GM12801 (cell line): ENCODE data around the gene ACBD6.

Experiments
- CTCF ChIP-seq: IDR thresholded peaks from one replicate; pipeline ENCODE4 v1.5.1; 2011; ENCODE audit warnings: control low read depth; ENCODE audit not compliant: insufficient read length; ENCODE audit errors: extremely low read depth

ACBD6 gene

GRCh38 chr1:180385144-180385543, 117.2 kb downstream of the ACBD6 start:
- no peak for TF ChIP-seq CTCF

DNA sequence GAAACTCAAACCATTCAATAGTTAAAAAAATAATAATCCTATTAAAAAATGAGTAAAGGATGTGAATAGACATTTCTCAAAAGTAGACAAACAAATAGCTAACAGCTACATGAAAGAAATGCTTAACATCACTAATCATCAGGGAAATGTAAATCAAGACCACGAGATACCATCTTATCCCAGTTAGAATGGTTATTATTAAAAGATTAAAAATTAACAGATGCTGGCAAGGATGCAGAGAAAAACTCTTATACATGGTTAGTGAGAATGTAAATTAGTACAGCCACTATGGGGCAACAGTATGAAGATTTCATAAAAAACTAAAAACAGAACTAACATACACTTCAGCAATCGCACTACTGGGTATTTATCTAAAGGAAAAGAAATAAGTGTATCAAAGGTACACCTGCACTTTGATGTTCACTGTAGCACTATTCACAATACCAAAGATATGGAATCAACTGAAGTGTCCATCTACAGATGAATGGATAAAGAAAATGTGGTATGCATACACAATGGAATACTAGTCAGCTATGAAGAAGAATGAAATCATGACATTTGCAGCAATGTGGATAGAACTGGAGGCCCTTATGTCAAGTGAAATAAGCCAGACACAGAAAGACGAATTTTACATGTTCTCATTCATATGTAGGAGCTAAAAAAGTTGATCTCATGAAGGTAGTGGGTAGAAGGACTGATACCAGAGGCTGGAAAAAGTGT, 117.9 kb downstream of the ACBD6 start:
- TF ChIP-seq CTCF: no peak

GRCh38 chr1:180382326-180383115, 119.9 kb downstream of the ACBD6 start:
- no peak for TF ChIP-seq CTCF

- no peak for TF ChIP-seq CTCF
Observed at GRCh38 chr1:180381184-180381580, 121.2 kb downstream of the ACBD6 start.

DNA sequence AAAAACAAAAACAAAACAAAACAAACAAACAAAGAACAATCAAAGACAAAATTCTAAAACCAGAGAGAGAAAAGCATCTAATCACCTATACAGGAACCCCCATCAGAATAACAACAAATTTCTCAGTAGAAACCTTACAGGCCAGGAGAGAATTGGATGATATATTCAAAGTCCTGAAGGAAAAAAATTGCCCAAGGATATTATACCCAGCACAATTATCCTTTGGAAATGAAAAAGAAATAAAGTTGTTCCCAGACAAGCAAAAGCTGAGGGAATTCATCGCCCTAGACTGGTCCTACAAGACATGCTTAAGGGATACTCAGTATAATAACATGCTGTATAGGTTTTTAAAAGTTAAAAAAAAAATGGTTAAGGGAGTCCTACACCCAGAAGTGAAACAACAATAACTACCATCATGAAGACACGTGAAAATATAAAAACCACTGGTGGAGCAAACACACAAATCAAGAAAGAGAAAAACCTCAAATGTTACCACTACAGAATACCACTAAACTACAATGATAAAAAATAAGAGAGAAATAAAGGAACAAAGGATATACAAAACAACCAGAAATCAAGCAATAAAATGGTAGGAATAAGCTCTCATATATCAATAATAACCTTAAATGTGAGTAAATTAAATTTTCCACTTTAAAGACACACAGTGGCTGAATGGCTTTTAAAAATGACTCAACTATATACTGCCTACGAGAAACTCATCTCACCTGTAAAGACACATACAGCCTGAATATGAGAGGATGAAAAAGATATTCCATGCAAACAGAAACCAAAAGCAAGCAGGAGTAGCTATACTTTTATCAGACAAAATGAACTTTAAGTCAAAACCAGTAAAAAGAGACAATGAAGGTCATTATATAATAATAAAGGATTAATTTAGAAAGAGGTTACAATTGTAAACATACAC, 121.9 kb downstream of the ACBD6 start:
- TF ChIP-seq CTCF: no peak

- TF ChIP-seq CTCF: no peak
Observed at GRCh38 chr1:180376800-180377199, 125.6 kb downstream of the ACBD6 start.

GRCh38 chr1:180376253-180376652, 126.1 kb downstream of the ACBD6 start:
- TF ChIP-seq CTCF: no peak
